ENCODE results near the gene ZFYVE21.
A peak's percentile ranks its signal among the peaks of the same experiment; 100 is the strongest.

ZFYVE21 gene

GRCh38 chr14:103692871-103693270 is 22.7 kb upstream of the ZFYVE21 start:
- Histone ChIP-seq H3K36me3 (replicated peaks in 1 of 2; ENCODE audit: control insufficient read depth in 2 of 2, insufficient read depth in 2 of 2, low read length in 2 of 2) (peaks cover 38 to 90% of the 10 kb centered on the region in 2 donors), H3K4ac (ENCODE audit: low read length) (no peak overlapping the region), H3K4me1 (ENCODE audit: control insufficient read depth in 2 of 2, insufficient read depth in 1 of 2, low read depth in 1 of 2, low read length in 2 of 2) (peaks cover 3 to 9% of the 10 kb centered on the region in 2 donors), H3K4me2 (ENCODE audit: insufficient read depth, low read length, poor library complexity, severe bottlenecking) (no peak overlapping the region), H3K4me3 (ENCODE audit: low read length in 2 of 2) (no peak overlapping the region), H3K18ac (ENCODE audit: low read length) (no peak overlapping the region), H4K91ac (ENCODE audit: low read depth, low read length, poor library complexity) (no peak overlapping the region), H3K27ac (replicated peaks; ENCODE audit: low read length) (no peak overlapping the region), H2BK12ac (ENCODE audit: low read length) (no peak overlapping the region), H3K27me3 (ENCODE audit: control insufficient read depth in 3 of 3, insufficient read depth in 3 of 3, low read depth in 1 of 3, low read length in 3 of 3) (no peaks in the 10 kb centered on the region), H3K79me1 (ENCODE audit: low read depth, low read length) (peaks cover 10% of the 10 kb centered on the region), H2BK15ac (ENCODE audit: low read length) (no peak overlapping the region), H2AFZ (ENCODE audit: low read length) (no peak overlapping the region), H2BK120ac (ENCODE audit: low read depth, low read length) (no peak overlapping the region), H4K8ac (ENCODE audit: low read depth, low read length) (no peak overlapping the region), H3K23ac (ENCODE audit: low read depth, low read length, poor library complexity) (no peak overlapping the region), H3K14ac (ENCODE audit: low read length) (no peak overlapping the region), H2BK5ac (ENCODE audit: low read length) (no peak overlapping the region), H3K9me3 (replicated peaks in 1 of 2; ENCODE audit: control insufficient read depth in 2 of 2, insufficient read depth in 1 of 2, low read depth in 1 of 2, low read length in 2 of 2) (no peaks in the 10 kb centered on the region), H3K9ac (ENCODE audit: low read depth, low read length, poor library complexity) (no peak overlapping the region), H2AK5ac (ENCODE audit: low read depth, low read length) (no peak overlapping the region)
- DNase-seq (ENCODE audit: low spot score), result no peak
- WGBS, 2 donors (ENCODE audit: extremely low coverage in 2 of 2, insufficient read length in 2 of 2, insufficient replicate concordance in 1 of 2), result no CpG with 5 or more reads among the region's 12 CpGs

- no peak overlapping the region for H2BK120ac ChIP-seq (ENCODE audit: low read depth, low read length)
- H2BK12ac ChIP-seq (ENCODE audit: low read length), result no peak overlapping the region
- H3K18ac ChIP-seq (ENCODE audit: low read length), result no peak overlapping the region
- no peak overlapping the region for H3K4ac ChIP-seq (ENCODE audit: low read length)
- H3K27me3 ChIP-seq (ENCODE audit: control insufficient read depth in 3 of 3, insufficient read depth in 3 of 3, low read depth in 1 of 3, low read length in 3 of 3), result no peaks in the 10 kb centered on the region
- H3K4me3 ChIP-seq (ENCODE audit: low read length in 2 of 2), result no peak overlapping the region
- peak overlapping the region; percentile 13 for H3K9ac ChIP-seq (ENCODE audit: low read depth, low read length, poor library complexity)
- H3K79me1 ChIP-seq (ENCODE audit: low read depth, low read length), result peaks cover 10% of the 10 kb centered on the region
- no peak overlapping the region for H3K23ac ChIP-seq (ENCODE audit: low read depth, low read length, poor library complexity)
- no peak overlapping the region for H3K14ac ChIP-seq (ENCODE audit: low read length)
- DNase-seq (ENCODE audit: low spot score), result no peak
- no peak overlapping the region for H2BK5ac ChIP-seq (ENCODE audit: low read length)
- WGBS, 2 donors (ENCODE audit: extremely low coverage in 2 of 2, insufficient read length in 2 of 2, insufficient replicate concordance in 1 of 2), result no CpG with 5 or more reads among the region's 22 CpGs
- H2AK5ac ChIP-seq (ENCODE audit: low read depth, low read length), result no peak overlapping the region
- H3K4me2 ChIP-seq (ENCODE audit: insufficient read depth, low read length, poor library complexity, severe bottlenecking), result no peak overlapping the region
- H2BK15ac ChIP-seq (ENCODE audit: low read length), result no peak overlapping the region
- no peak overlapping the region for H2AFZ ChIP-seq (ENCODE audit: low read length)
- H4K8ac ChIP-seq (ENCODE audit: low read depth, low read length), result no peak overlapping the region
- no peak overlapping the region for H3K27ac ChIP-seq (replicated peaks; ENCODE audit: low read length)
- H4K91ac ChIP-seq (ENCODE audit: low read depth, low read length, poor library complexity), result no peak overlapping the region
- H3K4me1 ChIP-seq (ENCODE audit: control insufficient read depth in 2 of 2, insufficient read depth in 1 of 2, low read depth in 1 of 2, low read length in 2 of 2), result peaks cover 3 to 9% of the 10 kb centered on the region in 2 donors
- peaks cover 40 to 90% of the 10 kb centered on the region in 2 donors for H3K36me3 ChIP-seq (replicated peaks in 1 of 2; ENCODE audit: control insufficient read depth in 2 of 2, insufficient read depth in 2 of 2, low read length in 2 of 2)
- H3K9me3 ChIP-seq (replicated peaks in 1 of 2; ENCODE audit: control insufficient read depth in 2 of 2, insufficient read depth in 1 of 2, low read depth in 1 of 2, low read length in 2 of 2), result no peaks in the 10 kb centered on the region
Observed at GRCh38 chr14:103693515-103693914, 22.1 kb upstream of the ZFYVE21 start.

- Histone ChIP-seq H3K9me3 (replicated peaks in 1 of 2; ENCODE audit: control insufficient read depth in 2 of 2, insufficient read depth in 1 of 2, low read depth in 1 of 2, low read length in 2 of 2) (no peaks in the 10 kb centered on the region), H3K4me1 (ENCODE audit: control insufficient read depth in 2 of 2, insufficient read depth in 1 of 2, low read depth in 1 of 2, low read length in 2 of 2) (peaks cover 3 to 9% of the 10 kb centered on the region in 2 donors), H3K27ac (replicated peaks; ENCODE audit: low read length) (no peak overlapping the region), H2AK5ac (ENCODE audit: low read depth, low read length) (no peak overlapping the region), H2AFZ (ENCODE audit: low read length) (no peak overlapping the region), H3K9ac (ENCODE audit: low read depth, low read length, poor library complexity) (no peak overlapping the region), H4K91ac (ENCODE audit: low read depth, low read length, poor library complexity) (no peak overlapping the region), H3K4me2 (ENCODE audit: insufficient read depth, low read length, poor library complexity, severe bottlenecking) (no peak overlapping the region), H3K23ac (ENCODE audit: low read depth, low read length, poor library complexity) (no peak overlapping the region), H3K4ac (ENCODE audit: low read length) (no peak overlapping the region), H3K14ac (ENCODE audit: low read length) (no peak overlapping the region), H3K36me3 (replicated peaks in 1 of 2; ENCODE audit: control insufficient read depth in 2 of 2, insufficient read depth in 2 of 2, low read length in 2 of 2) (peaks cover 49 to 90% of the 10 kb centered on the region in 2 donors), H3K18ac (ENCODE audit: low read length) (no peak overlapping the region), H3K4me3 (ENCODE audit: low read length in 2 of 2) (no peak overlapping the region), H3K27me3 (ENCODE audit: control insufficient read depth in 3 of 3, insufficient read depth in 3 of 3, low read depth in 1 of 3, low read length in 3 of 3) (no peaks in the 10 kb centered on the region), H2BK12ac (ENCODE audit: low read length) (no peak overlapping the region), H2BK5ac (ENCODE audit: low read length) (no peak overlapping the region), H2BK120ac (ENCODE audit: low read depth, low read length) (no peak overlapping the region), H4K8ac (ENCODE audit: low read depth, low read length) (no peak overlapping the region), H2BK15ac (ENCODE audit: low read length) (no peak overlapping the region), H3K79me1 (ENCODE audit: low read depth, low read length) (peaks cover 10% of the 10 kb centered on the region)
- no CpG with 5 or more reads among the region's 20 CpGs for WGBS, 2 donors (ENCODE audit: extremely low coverage in 2 of 2, insufficient read length in 2 of 2, insufficient replicate concordance in 1 of 2)
- DNase-seq (ENCODE audit: low spot score), result no peak
Observed at GRCh38 chr14:103694572-103695026, 21.0 kb upstream of the ZFYVE21 start.

GRCh38 chr14:103695296-103696069 is 20.1 kb upstream of the ZFYVE21 start:
- H2BK15ac ChIP-seq (ENCODE audit: low read length), result no peak overlapping the region
- peaks cover 10% of the 10 kb centered on the region for H3K79me1 ChIP-seq (ENCODE audit: low read depth, low read length)
- H2BK12ac ChIP-seq (ENCODE audit: low read length), result no peak overlapping the region
- no peaks in the 10 kb centered on the region for H3K9me3 ChIP-seq (replicated peaks in 1 of 2; ENCODE audit: control insufficient read depth in 2 of 2, insufficient read depth in 1 of 2, low read depth in 1 of 2, low read length in 2 of 2)
- H3K27me3 ChIP-seq (ENCODE audit: control insufficient read depth in 3 of 3, insufficient read depth in 3 of 3, low read depth in 1 of 3, low read length in 3 of 3), result no peaks in the 10 kb centered on the region
- no peak overlapping the region for H2AFZ ChIP-seq (ENCODE audit: low read length)
- no peak overlapping the region for H2AK5ac ChIP-seq (ENCODE audit: low read depth, low read length)
- H3K4me2 ChIP-seq (ENCODE audit: insufficient read depth, low read length, poor library complexity, severe bottlenecking), result no peak overlapping the region
- no peak overlapping the region for H3K4me3 ChIP-seq (ENCODE audit: low read length in 2 of 2)
- H4K91ac ChIP-seq (ENCODE audit: low read depth, low read length, poor library complexity), result no peak overlapping the region
- no CpG with 5 or more reads among the region's 14 CpGs for WGBS, 2 donors (ENCODE audit: extremely low coverage in 2 of 2, insufficient read length in 2 of 2, insufficient replicate concordance in 1 of 2)
- H3K4ac ChIP-seq (ENCODE audit: low read length), result no peak overlapping the region
- H3K27ac ChIP-seq (replicated peaks; ENCODE audit: low read length), result no peak overlapping the region
- no peak overlapping the region for H3K14ac ChIP-seq (ENCODE audit: low read length)
- peaks cover 54 to 91% of the 10 kb centered on the region in 2 donors for H3K36me3 ChIP-seq (replicated peaks in 1 of 2; ENCODE audit: control insufficient read depth in 2 of 2, insufficient read depth in 2 of 2, low read length in 2 of 2)
- H3K18ac ChIP-seq (ENCODE audit: low read length), result peak overlapping the region; percentile 76
- H3K23ac ChIP-seq (ENCODE audit: low read depth, low read length, poor library complexity), result no peak overlapping the region
- no peak overlapping the region for H3K9ac ChIP-seq (ENCODE audit: low read depth, low read length, poor library complexity)
- H4K8ac ChIP-seq (ENCODE audit: low read depth, low read length), result no peak overlapping the region
- no peak for DNase-seq (ENCODE audit: low spot score)
- H3K4me1 ChIP-seq (ENCODE audit: control insufficient read depth in 2 of 2, insufficient read depth in 1 of 2, low read depth in 1 of 2, low read length in 2 of 2), result peaks cover 3 to 9% of the 10 kb centered on the region in 2 donors
- no peak overlapping the region for H2BK5ac ChIP-seq (ENCODE audit: low read length)
- H2BK120ac ChIP-seq (ENCODE audit: low read depth, low read length), result no peak overlapping the region
